Left ventricle myocardium inferior (tissue), 1 donor: ENCODE measurements around the gene CCBE1. TPM values are rescaled to one million over a fixed set of nuclear protein-coding genes. Genes with fewer than 3 reads are reported as not detected.

Experiments used
- DNase-seq: peaks from one replicate; pipeline ENCODE4 v3.0.0-alpha.2; 2020
- H3K27ac ChIP-seq: fragments of 200-600 bp; replicated peaks from 2 replicates; pipeline ENCODE4 v1.8.0; 2021
- H3K27me3 ChIP-seq: fragments of 200-600 bp; 2 replicates; pipeline ENCODE4 v1.8.0; 2021; ENCODE audit warnings: low read depth
- H3K36me3 ChIP-seq: fragments of 200-600 bp; 2 replicates; pipeline ENCODE4 v1.8.0; 2021
- H3K4me1 ChIP-seq: fragments of 200-600 bp; 2 replicates; pipeline ENCODE4 v1.8.0; 2021
- H3K4me3 ChIP-seq: fragments of 200-600 bp; 2 replicates; pipeline ENCODE4 v1.8.0; 2021; ENCODE audit warnings: mild to moderate bottlenecking, moderate library complexity
- H3K9me3 ChIP-seq: fragments of 200-600 bp; replicated peaks from 2 replicates; pipeline ENCODE4 v1.8.0; 2021
- intact Hi-C: fragments of 100-400 bp; cut with micrococcal nuclease; formaldehyde crosslinking; loops from one replicate; pipeline ENCODE4 v1.11.0; 2022
- total RNA-seq: library from RNA; stranded (reverse); fragmentation: NEBNext Ultra II Directional; extraction: Animal tissue kit (Norgen Biotek cat#: 25700); gene quantifications from one replicate; pipeline ENCODE4 v1.2.1, GENCODE V29; 2021
- TF ChIP-seq, protein P1 (sequence below): fragments of 200-600 bp; IDR thresholded peaks from 2 replicates; pipeline ENCODE4 v1.8.0; 2021; ENCODE audit warnings: antibody characterized with exemption, mild to moderate bottlenecking, borderline replicate concordance
- donor health status: DM: no; HTN: yes; CAD: no; lungs with severe emphysema.

The CCBE1 gene
- total RNA-seq, 1 donor from 2014 or later: 3.2 TPM

- H3K27ac ChIP-seq: no peak overlapping the region
- TF ChIP-seq, protein P1, sequence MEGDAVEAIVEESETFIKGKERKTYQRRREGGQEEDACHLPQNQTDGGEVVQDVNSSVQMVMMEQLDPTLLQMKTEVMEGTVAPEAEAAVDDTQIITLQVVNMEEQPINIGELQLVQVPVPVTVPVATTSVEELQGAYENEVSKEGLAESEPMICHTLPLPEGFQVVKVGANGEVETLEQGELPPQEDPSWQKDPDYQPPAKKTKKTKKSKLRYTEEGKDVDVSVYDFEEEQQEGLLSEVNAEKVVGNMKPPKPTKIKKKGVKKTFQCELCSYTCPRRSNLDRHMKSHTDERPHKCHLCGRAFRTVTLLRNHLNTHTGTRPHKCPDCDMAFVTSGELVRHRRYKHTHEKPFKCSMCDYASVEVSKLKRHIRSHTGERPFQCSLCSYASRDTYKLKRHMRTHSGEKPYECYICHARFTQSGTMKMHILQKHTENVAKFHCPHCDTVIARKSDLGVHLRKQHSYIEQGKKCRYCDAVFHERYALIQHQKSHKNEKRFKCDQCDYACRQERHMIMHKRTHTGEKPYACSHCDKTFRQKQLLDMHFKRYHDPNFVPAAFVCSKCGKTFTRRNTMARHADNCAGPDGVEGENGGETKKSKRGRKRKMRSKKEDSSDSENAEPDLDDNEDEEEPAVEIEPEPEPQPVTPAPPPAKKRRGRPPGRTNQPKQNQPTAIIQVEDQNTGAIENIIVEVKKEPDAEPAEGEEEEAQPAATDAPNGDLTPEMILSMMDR: no peak
- H3K9me3 ChIP-seq: no peaks in the 10 kb centered on the region
- no peaks in the 10 kb centered on the region for H3K36me3 ChIP-seq
- intact Hi-C loops: no loop called here
- H3K4me1 ChIP-seq: peaks cover 2% of the 10 kb centered on the region
- peaks cover 9% of the 10 kb centered on the region for H3K27me3 ChIP-seq
- H3K4me3 ChIP-seq: no peak overlapping the region
- DNase-seq: no peak
Measured at GRCh38 chr18:59381949-59382348, 315.3 kb downstream of the CCBE1 start.

Other genes with a start within 250 kb of the CCBE1 start
- 0.58 TPM for gene PMAIP1, start 202.6 kb upstream of the CCBE1 start, total RNA-seq